GM21423 (cell line): ENCODE data around the gene KPRP.

Source experiments
- ATAC-seq: cut with Tn5 transposase; IDR thresholded peaks from one replicate; pipeline ENCODE4 v1.9.1; 2021; ENCODE audit warnings: mild to moderate bottlenecking, moderate library complexity; ENCODE audit not compliant: unreplicated experiment

KPRP gene

GRCh38 chr1:152768847-152769533 lies 11.2 kb downstream of the KPRP start:
- no peak for ATAC-seq

- ATAC-seq: no peak
Measured at GRCh38 chr1:152770411-152770810, 12.6 kb downstream of the KPRP start.

GRCh38 chr1:152774875-152775274 lies 17.1 kb downstream of the KPRP start, which contains the start of gene LCE1F:
LCE1F (plus strand) TSS chr1:152775140; CDS start chr1:152776372, 1,232 bp downstream.
- ATAC-seq: no peak

- ATAC-seq: no peak
Measured at GRCh38 chr1:152776361-152776760, 18.5 kb downstream of the KPRP start.

GRCh38 chr1:152777510-152778137 lies 19.8 kb downstream of the KPRP start:
- ATAC-seq: no peak

GRCh38 chr1:152783095-152783494 lies 25.3 kb downstream of the KPRP start:
- ATAC-seq: no peak

- ATAC-seq: no peak
Measured at GRCh38 chr1:152786077-152786476, 28.3 kb downstream of the KPRP start, which contains the start of gene LCE1E. LCE1E (plus strand) TSS chr1:152786257; CDS start chr1:152787300, 1,043 bp downstream.

GRCh38 chr1:152795686-152796085 lies 37.9 kb downstream of the KPRP start:
- ATAC-seq: no peak

GRCh38 chr1:152796421-152796820 lies 38.6 kb downstream of the KPRP start, which contains the start of gene LCE1D:
LCE1D (plus strand) TSS chr1:152796721; CDS start chr1:152797795, 1,074 bp downstream.
- ATAC-seq: no peak

GRCh38 chr1:152801333-152801732 lies 43.5 kb downstream of the KPRP start:
- ATAC-seq: no peak

GRCh38 chr1:152806576-152806975 lies 48.8 kb downstream of the KPRP start, which contains the start of gene LCE1C:
LCE1C (minus strand) TSS chr1:152806651; CDS start chr1:152805478, 1,173 bp downstream.
- ATAC-seq: no peak

- ATAC-seq: no peak
Measured at GRCh38 chr1:152811050-152811449, 53.2 kb downstream of the KPRP start.
